K562 (cell line): ENCODE measurements around the gene SP140L.

Experiments used
- CREM ChIP-seq: IDR thresholded peaks from 2 replicates; pipeline ENCODE4 v1.6.1; 2014; ENCODE audit warnings: antibody characterized with exemption, low read depth
- ERF ChIP-seq: fragments of 450-650 bp; formaldehyde crosslinking; IDR thresholded peaks from 2 replicates; pipeline ENCODE4 v1.4.0; 2020; ENCODE audit warnings: mild to moderate bottlenecking, mixed read lengths
- JUND ChIP-seq, 2 experiments: IDR thresholded peaks; 2 replicates in 1 of 2; 3 replicates in 1 of 2; pipeline ENCODE4 v1.6.1; 2011; ENCODE audit warnings: borderline replicate concordance in 2 of 2, low read depth in 2 of 2, low read length in 2 of 2, improper control_type of control experiment in 1 of 2, missing biosample characterization in 1 of 2, missing genetic modification characterization in 1 of 2, missing genetic modification reagents in 1 of 2
- MEF2A ChIP-seq: IDR thresholded peaks from 2 replicates; pipeline ENCODE4 v1.6.1; 2011; ENCODE audit warnings: low read depth, mild to moderate bottlenecking, low read length, moderate library complexity; ENCODE audit not compliant: control insufficient read depth
- NCOA1 ChIP-seq: fragments of 450-650 bp; IDR thresholded peaks from 2 replicates; pipeline ENCODE4 v1.6.1; 2016; ENCODE audit warnings: low read depth
- SMARCC2 ChIP-seq: fragments of 450-650 bp; IDR thresholded peaks from 2 replicates; pipeline ENCODE4 v1.6.1; 2017; ENCODE audit warnings: antibody characterized with exemption, moderate library complexity, mild to moderate bottlenecking, low read depth
- STAT6 ChIP-seq: sonication (generic); formaldehyde crosslinking; IDR thresholded peaks from 2 replicates; pipeline ENCODE4 v1.8.1; 2023; ENCODE audit warnings: mild to moderate bottlenecking, missing genetic modification reagents
- ZC3H8 ChIP-seq: fragments of 450-650 bp; IDR thresholded peaks from 2 replicates; pipeline ENCODE4 v1.6.1; 2017
- ZNF274 ChIP-seq: IDR thresholded peaks from 2 replicates; pipeline ENCODE4 v1.6.1; 2011; ENCODE audit warnings: low read depth, mild to moderate bottlenecking, low read length, moderate library complexity, borderline replicate concordance
- TF ChIP-seq, protein P1 (sequence below), 3 experiments: IDR thresholded peaks in 2 of 3; conservative IDR thresholded peaks in 1 of 3; 2 replicates each; pipeline ENCODE4 v1.5.1; 2011 to 2012; ENCODE audit warnings: low read length in 3 of 3, mild to moderate bottlenecking in 3 of 3, control low read depth in 2 of 3, improper control_type of control experiment in 1 of 3, inconsistent platforms in 1 of 3, low read depth in 1 of 3, mixed read lengths in 1 of 3, moderate library complexity in 1 of 3; ENCODE audit not compliant: insufficient read depth in 2 of 3
- TF ChIP-seq, protein P2 (sequence below): fragments of 250-450 bp; sonication (Bioruptor Pico); IDR thresholded peaks from 2 replicates; pipeline ENCODE4 v1.4.0; 2020; ENCODE audit warnings: mild to moderate bottlenecking

DNA sequence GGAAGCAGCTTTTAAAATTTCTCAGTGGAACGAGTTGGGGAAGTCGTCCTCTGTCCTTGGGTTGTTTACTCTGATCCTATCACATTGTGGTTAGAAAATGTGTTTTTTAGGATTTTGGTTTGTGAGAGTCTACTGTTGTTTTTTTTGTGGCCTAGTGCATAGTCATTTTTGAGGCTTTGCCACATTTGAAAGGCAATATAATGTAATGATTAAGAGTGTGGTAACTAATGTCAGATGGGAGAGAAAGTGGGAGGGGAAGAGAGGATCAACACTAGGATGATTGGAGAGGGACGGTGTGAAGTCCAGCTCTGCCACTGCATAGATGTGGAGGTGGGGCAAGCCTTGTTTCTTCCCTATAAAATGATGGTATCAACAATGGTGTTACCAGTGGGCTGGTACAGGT, 8.5 kb downstream of the SP140L start:
- no peak for TF ChIP-seq STAT6 (CRISPR knock-in tag)
- TF ChIP-seq NCOA1 = no peak
- TF ChIP-seq ZC3H8 = no peak
- TF ChIP-seq MEF2A = no peak
- TF ChIP-seq, protein P1, sequence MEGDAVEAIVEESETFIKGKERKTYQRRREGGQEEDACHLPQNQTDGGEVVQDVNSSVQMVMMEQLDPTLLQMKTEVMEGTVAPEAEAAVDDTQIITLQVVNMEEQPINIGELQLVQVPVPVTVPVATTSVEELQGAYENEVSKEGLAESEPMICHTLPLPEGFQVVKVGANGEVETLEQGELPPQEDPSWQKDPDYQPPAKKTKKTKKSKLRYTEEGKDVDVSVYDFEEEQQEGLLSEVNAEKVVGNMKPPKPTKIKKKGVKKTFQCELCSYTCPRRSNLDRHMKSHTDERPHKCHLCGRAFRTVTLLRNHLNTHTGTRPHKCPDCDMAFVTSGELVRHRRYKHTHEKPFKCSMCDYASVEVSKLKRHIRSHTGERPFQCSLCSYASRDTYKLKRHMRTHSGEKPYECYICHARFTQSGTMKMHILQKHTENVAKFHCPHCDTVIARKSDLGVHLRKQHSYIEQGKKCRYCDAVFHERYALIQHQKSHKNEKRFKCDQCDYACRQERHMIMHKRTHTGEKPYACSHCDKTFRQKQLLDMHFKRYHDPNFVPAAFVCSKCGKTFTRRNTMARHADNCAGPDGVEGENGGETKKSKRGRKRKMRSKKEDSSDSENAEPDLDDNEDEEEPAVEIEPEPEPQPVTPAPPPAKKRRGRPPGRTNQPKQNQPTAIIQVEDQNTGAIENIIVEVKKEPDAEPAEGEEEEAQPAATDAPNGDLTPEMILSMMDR (IDR thresholded peaks at IDR 0.05 in 2 of 3, conservative IDR thresholded peaks at IDR 0.05 in 1 of 3; ENCODE audit: insufficient read depth in 2 of 3, low read depth in 1 of 3, low read length in 3 of 3) = no peak
- TF ChIP-seq, protein P2, sequence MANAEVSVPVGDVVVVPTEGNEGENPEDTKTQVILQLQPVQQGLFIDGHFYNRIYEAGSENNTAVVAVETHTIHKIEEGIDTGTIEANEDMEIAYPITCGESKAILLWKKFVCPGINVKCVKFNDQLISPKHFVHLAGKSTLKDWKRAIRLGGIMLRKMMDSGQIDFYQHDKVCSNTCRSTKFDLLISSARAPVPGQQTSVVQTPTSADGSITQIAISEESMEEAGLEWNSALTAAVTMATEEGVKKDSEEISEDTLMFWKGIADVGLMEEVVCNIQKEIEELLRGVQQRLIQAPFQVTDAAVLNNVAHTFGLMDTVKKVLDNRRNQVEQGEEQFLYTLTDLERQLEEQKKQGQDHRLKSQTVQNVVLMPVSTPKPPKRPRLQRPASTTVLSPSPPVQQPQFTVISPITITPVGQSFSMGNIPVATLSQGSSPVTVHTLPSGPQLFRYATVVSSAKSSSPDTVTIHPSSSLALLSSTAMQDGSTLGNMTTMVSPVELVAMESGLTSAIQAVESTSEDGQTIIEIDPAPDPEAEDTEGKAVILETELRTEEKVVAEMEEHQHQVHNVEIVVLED = no peak
- TF ChIP-seq SMARCC2 = peak; percentile 34; the same call in 1 of the 2 replicates
- TF ChIP-seq ERF (CRISPR knock-in tag) = no peak
- TF ChIP-seq JUND (IDR thresholded peaks at IDR 0.05; ENCODE audit: borderline replicate concordance, low read depth, low read length) = no peak
- no peak; the same call in 2 of the 3 replicates for TF ChIP-seq JUND (tag; IDR thresholded peaks at IDR 0.05; ENCODE audit: borderline replicate concordance, low read depth, low read length)
- no peak for TF ChIP-seq ZNF274
- no peak for TF ChIP-seq CREM
